Measurements from ENCODE around the gene CPNE4.

The CPNE4 gene

GRCh38 chr3:131535596-131535995 lies 499.2 kb downstream of the CPNE4 start:
- H3K4me3 ChIP-seq (ENCODE audit: low read depth, low read length) = no peak overlapping the region
- H3K36me3 ChIP-seq = no peaks in the 10 kb centered on the region
- no peak overlapping the region for H3K27ac ChIP-seq
- no peak for TF ChIP-seq CTCF (IDR thresholded peaks at IDR 0.05; ENCODE audit: low read depth, low read length)
- no peak for DNase-seq
- H3K9me3 ChIP-seq (ENCODE audit: severe bottlenecking) = no peaks in the 10 kb centered on the region
- H3K27me3 ChIP-seq (ENCODE audit: insufficient read depth, low read depth, severe bottlenecking) = no peaks in the 10 kb centered on the region

GRCh38 chr3:131535131-131535530 lies 499.7 kb downstream of the CPNE4 start:
- Histone ChIP-seq H3K9me3 (ENCODE audit: severe bottlenecking) (no peaks in the 10 kb centered on the region), H3K4me3 (ENCODE audit: low read depth, low read length) (no peak overlapping the region), H3K36me3 (no peaks in the 10 kb centered on the region), H3K27me3 (ENCODE audit: insufficient read depth, low read depth, severe bottlenecking) (no peaks in the 10 kb centered on the region), H3K27ac (no peak overlapping the region)
- TF ChIP-seq CTCF (IDR thresholded peaks at IDR 0.05; ENCODE audit: low read depth, low read length) = no peak
- no peak for DNase-seq

- H3K9me3 ChIP-seq (ENCODE audit: severe bottlenecking) = no peaks in the 10 kb centered on the region
- H3K27ac ChIP-seq = no peak overlapping the region
- no peak overlapping the region for H3K4me3 ChIP-seq (ENCODE audit: low read depth, low read length)
- H3K27me3 ChIP-seq (ENCODE audit: insufficient read depth, low read depth, severe bottlenecking) = no peaks in the 10 kb centered on the region
- H3K36me3 ChIP-seq = no peaks in the 10 kb centered on the region
- no peak for TF ChIP-seq CTCF (IDR thresholded peaks at IDR 0.05; ENCODE audit: low read depth, low read length)
- no peak for DNase-seq
Measured at GRCh38 chr3:131532645-131533044, 502.2 kb downstream of the CPNE4 start.

GRCh38 chr3:131530843-131531242 lies 504.0 kb downstream of the CPNE4 start:
- no peaks in the 10 kb centered on the region for H3K9me3 ChIP-seq (ENCODE audit: severe bottlenecking)
- no peak for DNase-seq
- no peaks in the 10 kb centered on the region for H3K36me3 ChIP-seq
- no peak overlapping the region for H3K27ac ChIP-seq
- no peaks in the 10 kb centered on the region for H3K27me3 ChIP-seq (ENCODE audit: insufficient read depth, low read depth, severe bottlenecking)
- no peak overlapping the region for H3K4me3 ChIP-seq (ENCODE audit: low read depth, low read length)
- no peak for TF ChIP-seq CTCF (IDR thresholded peaks at IDR 0.05; ENCODE audit: low read depth, low read length)

GRCh38 chr3:131530388-131530787 lies 504.4 kb downstream of the CPNE4 start:
- no peak for DNase-seq
- no peak for TF ChIP-seq CTCF (IDR thresholded peaks at IDR 0.05; ENCODE audit: low read depth, low read length)
- Histone ChIP-seq H3K4me3 (ENCODE audit: low read depth, low read length) (no peak overlapping the region), H3K9me3 (ENCODE audit: severe bottlenecking) (no peaks in the 10 kb centered on the region), H3K36me3 (no peaks in the 10 kb centered on the region), H3K27ac (no peak overlapping the region), H3K27me3 (ENCODE audit: insufficient read depth, low read depth, severe bottlenecking) (no peaks in the 10 kb centered on the region)

GRCh38 chr3:131526801-131527347 lies 507.9 kb downstream of the CPNE4 start:
- no peak for DNase-seq
- no peaks in the 10 kb centered on the region for H3K27me3 ChIP-seq (ENCODE audit: insufficient read depth, low read depth, severe bottlenecking)
- no peak for TF ChIP-seq CTCF (IDR thresholded peaks at IDR 0.05; ENCODE audit: low read depth, low read length)
- no peaks in the 10 kb centered on the region for H3K9me3 ChIP-seq (ENCODE audit: severe bottlenecking)
- H3K36me3 ChIP-seq = no peaks in the 10 kb centered on the region
- no peak overlapping the region for H3K27ac ChIP-seq
- no peak overlapping the region for H3K4me3 ChIP-seq (ENCODE audit: low read depth, low read length)

Measured in WERI-Rb-1 (cell line).